ENCODE results near the gene CCM2. TPM values are rescaled to one million over a fixed set of nuclear protein-coding genes. Genes with fewer than 3 reads are reported as not detected.

CCM2 gene
- polyA plus RNA-seq, 2 of the 4 experiments (the other 2 are of a cell fraction), result 18.9 to 34.6 TPM

DNA sequence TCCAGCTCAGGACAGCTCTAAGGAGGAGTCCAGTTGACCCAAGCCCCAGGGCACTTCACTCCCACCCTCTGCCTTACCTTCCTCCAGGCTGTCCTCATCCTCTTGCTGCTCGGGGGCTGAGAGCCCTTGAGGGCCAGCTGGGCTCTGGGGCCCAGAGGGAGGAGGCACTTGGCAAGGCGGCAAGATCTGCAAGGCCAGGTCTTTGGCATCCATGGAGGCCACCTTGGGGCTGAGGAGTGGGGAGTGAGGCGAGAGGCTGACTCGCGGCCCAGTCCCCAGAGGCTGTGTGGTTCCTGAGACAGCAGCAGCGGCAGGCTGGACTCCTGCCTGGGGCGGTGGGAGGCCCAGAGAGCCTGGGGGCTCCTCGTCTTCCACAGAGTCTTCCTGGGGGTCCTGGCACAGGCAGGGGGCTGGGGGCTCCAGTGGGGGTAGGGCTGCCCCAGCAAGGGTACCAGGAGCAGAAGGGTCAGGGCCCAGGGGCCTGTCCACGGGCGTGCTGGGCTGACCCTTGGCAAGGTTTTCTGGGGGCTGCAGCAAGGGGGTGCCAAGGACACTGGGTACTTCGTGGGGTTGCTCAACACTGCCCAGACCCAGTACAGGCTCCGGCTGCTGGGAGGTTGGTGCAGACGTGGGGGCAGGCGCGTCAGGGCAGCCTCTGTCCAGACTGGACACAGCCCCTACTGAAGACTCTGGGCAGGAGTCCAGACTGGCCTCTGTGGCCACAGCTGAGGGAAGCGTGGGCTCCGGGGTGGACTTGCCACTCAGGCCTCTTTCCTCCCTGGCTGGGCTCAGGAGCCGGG is 82.2 kb downstream of the CCM2 start:
- TF ChIP-seq KDM5A (IDR thresholded peaks at IDR 0.05), result no peak
- TF ChIP-seq RARB (CRISPR knock-in tag; IDR thresholded peaks at IDR 0.05), result no peak
- no peak for TF ChIP-seq CBX8 (IDR thresholded peaks at IDR 0.05)
- TF ChIP-seq RFX5 (IDR thresholded peaks at IDR 0.05), result no peak
- TF ChIP-seq JUNB (IDR thresholded peaks at IDR 0.05), result no peak
- no peak for TF ChIP-seq MYC (IDR thresholded peaks at IDR 0.05; ENCODE audit: borderline replicate concordance, low read length)
- TF ChIP-seq, protein P1, sequence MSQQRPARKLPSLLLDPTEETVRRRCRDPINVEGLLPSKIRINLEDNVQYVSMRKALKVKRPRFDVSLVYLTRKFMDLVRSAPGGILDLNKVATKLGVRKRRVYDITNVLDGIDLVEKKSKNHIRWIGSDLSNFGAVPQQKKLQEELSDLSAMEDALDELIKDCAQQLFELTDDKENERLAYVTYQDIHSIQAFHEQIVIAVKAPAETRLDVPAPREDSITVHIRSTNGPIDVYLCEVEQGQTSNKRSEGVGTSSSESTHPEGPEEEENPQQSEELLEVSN (IDR thresholded peaks at IDR 0.05; ENCODE audit: borderline replicate concordance, low read depth), result no peak
- no peak for TF ChIP-seq FOSB (CRISPR knock-in tag; IDR thresholded peaks at IDR 0.05)
- TF ChIP-seq RNF2 (IDR thresholded peaks at IDR 0.05; ENCODE audit: borderline replicate concordance, low read depth), result no peak
- no peak for TF ChIP-seq RAD21 (conservative IDR thresholded peaks at IDR 0.05 in 1 of 2, IDR thresholded peaks at IDR 0.05 in 1 of 2)
- no peak for TF ChIP-seq POLR2AphosphoS2 (conservative IDR thresholded peaks at IDR 0.05; ENCODE audit: low read length)
- TF ChIP-seq, protein P2, sequence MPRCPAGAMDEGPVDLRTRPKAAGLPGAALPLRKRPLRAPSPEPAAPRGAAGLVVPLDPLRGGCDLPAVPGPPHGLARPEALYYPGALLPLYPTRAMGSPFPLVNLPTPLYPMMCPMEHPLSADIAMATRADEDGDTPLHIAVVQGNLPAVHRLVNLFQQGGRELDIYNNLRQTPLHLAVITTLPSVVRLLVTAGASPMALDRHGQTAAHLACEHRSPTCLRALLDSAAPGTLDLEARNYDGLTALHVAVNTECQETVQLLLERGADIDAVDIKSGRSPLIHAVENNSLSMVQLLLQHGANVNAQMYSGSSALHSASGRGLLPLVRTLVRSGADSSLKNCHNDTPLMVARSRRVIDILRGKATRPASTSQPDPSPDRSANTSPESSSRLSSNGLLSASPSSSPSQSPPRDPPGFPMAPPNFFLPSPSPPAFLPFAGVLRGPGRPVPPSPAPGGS (IDR thresholded peaks at IDR 0.05), result no peak
- TF ChIP-seq CEBPB (IDR thresholded peaks at IDR 0.05), result no peak
- TF ChIP-seq FOXS1 (CRISPR knock-in tag; IDR thresholded peaks at IDR 0.05), result no peak
- TF ChIP-seq SREBF2 (IDR thresholded peaks at IDR 0.05), result no peak
- no peak for TF ChIP-seq HEYL (CRISPR knock-in tag; IDR thresholded peaks at IDR 0.05)
- TF ChIP-seq, protein P3, sequence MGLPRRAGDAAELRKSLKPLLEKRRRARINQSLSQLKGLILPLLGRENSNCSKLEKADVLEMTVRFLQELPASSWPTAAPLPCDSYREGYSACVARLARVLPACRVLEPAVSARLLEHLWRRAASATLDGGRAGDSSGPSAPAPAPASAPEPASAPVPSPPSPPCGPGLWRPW (IDR thresholded peaks at IDR 0.05), result no peak
- no peak for TF ChIP-seq HDAC2 (IDR thresholded peaks at IDR 0.05)
- Histone ChIP-seq H3K4me1 (no peaks in the 10 kb centered on the region), H3K4me3 (no peak overlapping the region), H3K9me3 (no peaks in the 10 kb centered on the region), H3K27ac (no peak overlapping the region), H3K4me2 (no peak overlapping the region)
- FAIRE-seq (no peak), DNase-seq (ENCODE audit: low read depth in 1 of 2, low spot score in 1 of 2) (no peak), ATAC-seq (peak; percentile 2 to 13; a peak in 3 of 6 replicates)
- CTCF ChIA-PET, result interaction anchor here (1.0 kb wide), 1 partner anchor 20 kb away, joined by 3 read pairs; no protein-coding TSS in a partner anchor
- 90% methylated on average over 13 of the region's 18 CpGs for WGBS (ENCODE audit: missing lambda C conversion rate)
- POLR2A ChIA-PET, result no interaction called here

DNA sequence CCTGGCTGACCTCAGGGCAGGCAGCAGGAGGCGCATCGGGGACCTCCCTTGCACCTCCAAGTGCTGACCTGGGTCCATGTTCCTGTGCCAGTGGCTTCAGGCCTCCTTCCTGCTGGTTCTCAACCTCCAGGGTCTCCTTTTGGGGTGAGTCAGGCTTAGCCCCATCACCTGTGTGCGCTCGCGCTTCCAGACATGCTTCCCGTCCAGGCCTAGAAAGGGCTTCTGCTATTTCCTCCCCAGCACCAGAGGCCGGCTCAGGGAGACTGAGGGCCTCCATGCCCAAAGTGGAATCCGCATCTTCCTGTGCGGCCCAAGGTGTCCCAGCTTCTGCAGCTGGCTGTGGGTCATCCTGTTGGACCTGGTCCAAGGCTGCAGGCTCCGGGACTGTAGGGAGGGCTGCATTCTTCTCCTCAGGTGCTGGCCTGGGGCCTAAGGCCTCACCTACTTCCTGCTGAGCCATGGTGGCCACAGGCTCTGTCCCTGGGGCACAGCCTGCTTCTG is 82.9 kb downstream of the CCM2 start:
- Histone ChIP-seq H3K27ac (no peak overlapping the region), H3K9me3 (no peaks in the 10 kb centered on the region), H3K4me1 (no peaks in the 10 kb centered on the region), H3K4me2 (no peak overlapping the region), H3K4me3 (no peak overlapping the region)
- POLR2A ChIA-PET, result no interaction called here
- ATAC-seq (0 out of 6 replicates have a peak, but pooled peaks of 1 of the 2 experiments have one; percentile 17), DNase-seq (ENCODE audit: low read depth in 1 of 2, low spot score in 1 of 2) (no peak), FAIRE-seq (no peak)
- TF ChIP-seq ZNF302 (CRISPR knock-in tag; IDR thresholded peaks at IDR 0.05) (no peak), HOXA7 (CRISPR knock-in tag; IDR thresholded peaks at IDR 0.05) (no peak), ZSCAN20 (CRISPR knock-in tag; IDR thresholded peaks at IDR 0.05) (no peak), FOXS1 (CRISPR knock-in tag; IDR thresholded peaks at IDR 0.05) (no peak), JUNB (IDR thresholded peaks at IDR 0.05) (no peak), RCOR1 (IDR thresholded peaks at IDR 0.05; ENCODE audit: low read depth, low read length) (no peak), KDM1A (IDR thresholded peaks at IDR 0.05; ENCODE audit: low read depth) (no peak), SMC3 (IDR thresholded peaks at IDR 0.05) (no peak), HDAC2 (IDR thresholded peaks at IDR 0.05) (no peak), EHF (CRISPR knock-in tag; IDR thresholded peaks at IDR 0.05) (no peak), MYC (IDR thresholded peaks at IDR 0.05; ENCODE audit: borderline replicate concordance, low read length) (no peak), RNF2 (IDR thresholded peaks at IDR 0.05; ENCODE audit: borderline replicate concordance, low read depth) (no peak), MAZ (IDR thresholded peaks at IDR 0.05; ENCODE audit: borderline replicate concordance, low read depth, low read length) (no peak), PHF8 (IDR thresholded peaks at IDR 0.05; ENCODE audit: borderline replicate concordance, low read depth) (no peak)
- TF ChIP-seq, protein P4, sequence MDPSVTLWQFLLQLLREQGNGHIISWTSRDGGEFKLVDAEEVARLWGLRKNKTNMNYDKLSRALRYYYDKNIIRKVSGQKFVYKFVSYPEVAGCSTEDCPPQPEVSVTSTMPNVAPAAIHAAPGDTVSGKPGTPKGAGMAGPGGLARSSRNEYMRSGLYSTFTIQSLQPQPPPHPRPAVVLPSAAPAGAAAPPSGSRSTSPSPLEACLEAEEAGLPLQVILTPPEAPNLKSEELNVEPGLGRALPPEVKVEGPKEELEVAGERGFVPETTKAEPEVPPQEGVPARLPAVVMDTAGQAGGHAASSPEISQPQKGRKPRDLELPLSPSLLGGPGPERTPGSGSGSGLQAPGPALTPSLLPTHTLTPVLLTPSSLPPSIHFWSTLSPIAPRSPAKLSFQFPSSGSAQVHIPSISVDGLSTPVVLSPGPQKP (IDR thresholded peaks at IDR 0.05; ENCODE audit: low read depth, low read length), result no peak
- TF ChIP-seq, protein P1 (IDR thresholded peaks at IDR 0.05; ENCODE audit: borderline replicate concordance, low read depth), result no peak
- TF ChIP-seq, protein P5, sequence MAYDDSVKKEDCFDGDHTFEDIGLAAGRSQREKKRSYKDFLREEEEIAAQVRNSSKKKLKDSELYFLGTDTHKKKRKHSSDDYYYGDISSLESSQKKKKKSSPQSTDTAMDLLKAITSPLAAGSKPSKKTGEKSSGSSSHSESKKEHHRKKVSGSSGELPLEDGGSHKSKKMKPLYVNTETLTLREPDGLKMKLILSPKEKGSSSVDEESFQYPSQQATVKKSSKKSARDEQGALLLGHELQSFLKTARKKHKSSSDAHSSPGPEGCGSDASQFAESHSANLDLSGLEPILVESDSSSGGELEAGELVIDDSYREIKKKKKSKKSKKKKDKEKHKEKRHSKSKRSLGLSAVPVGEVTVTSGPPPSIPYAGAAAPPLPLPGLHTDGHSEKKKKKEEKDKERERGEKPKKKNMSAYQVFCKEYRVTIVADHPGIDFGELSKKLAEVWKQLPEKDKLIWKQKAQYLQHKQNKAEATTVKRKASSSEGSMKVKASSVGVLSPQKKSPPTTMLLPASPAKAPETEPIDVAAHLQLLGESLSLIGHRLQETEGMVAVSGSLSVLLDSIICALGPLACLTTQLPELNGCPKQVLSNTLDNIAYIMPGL (CRISPR knock-in tag; IDR thresholded peaks at IDR 0.05; ENCODE audit: borderline replicate concordance), result no peak
- TF ChIP-seq, protein P2 (IDR thresholded peaks at IDR 0.05), result no peak
- 92% methylated on average over 6 of the region's 10 CpGs for WGBS (ENCODE audit: missing lambda C conversion rate)
- CTCF ChIA-PET, result no interaction called here

Data from A549 (cell line).